Parathyroid adenoma (tissue), 2 donors: ENCODE measurements around the gene MUC6.

Experiments
- H2AFZ ChIP-seq: fragments of 300-600 bp; sonication (generic); one replicate; pipeline ENCODE4 v1.7.0; 2017; ENCODE audit warnings: antibody characterized with exemption, mild to moderate bottlenecking
- H3K27ac ChIP-seq: fragments of 300-600 bp; sonication (generic); one replicate; pipeline ENCODE4 v1.7.0; 2017
- H3K27me3 ChIP-seq: fragments of 300-600 bp; sonication (generic); one replicate; pipeline ENCODE4 v1.7.0; 2017; ENCODE audit warnings: low read length; ENCODE audit not compliant: control insufficient read depth, insufficient read depth
- H3K36me3 ChIP-seq: fragments of 300-600 bp; sonication (generic); one replicate; pipeline ENCODE4 v1.7.0; 2017; ENCODE audit warnings: low read length; ENCODE audit not compliant: control insufficient read depth, insufficient read depth
- H3K4me1 ChIP-seq: fragments of 300-600 bp; sonication (generic); one replicate; pipeline ENCODE4 v1.7.0; 2017; ENCODE audit warnings: control low read depth
- H3K4me2 ChIP-seq: fragments of 300-600 bp; sonication (generic); one replicate; pipeline ENCODE4 v1.7.0; 2017; ENCODE audit warnings: low read length
- H3K4me3 ChIP-seq: fragments of 300-600 bp; sonication (generic); one replicate; pipeline ENCODE4 v1.7.0; 2017; ENCODE audit warnings: low read depth, low read length
- H3K79me2 ChIP-seq: fragments of 300-600 bp; sonication (generic); one replicate; pipeline ENCODE4 v1.7.0; 2017; ENCODE audit warnings: control low read depth
- H3K9ac ChIP-seq: fragments of 300-600 bp; sonication (generic); one replicate; pipeline ENCODE4 v1.7.0; 2017; ENCODE audit warnings: mild to moderate bottlenecking
- H3K9me3 ChIP-seq: fragments of 300-600 bp; sonication (generic); one replicate; pipeline ENCODE4 v1.7.0; 2017; ENCODE audit warnings: low read length; ENCODE audit not compliant: control insufficient read depth
- TF ChIP-seq, protein P1 (sequence below): fragments of 300-600 bp; sonication (generic); IDR thresholded peaks from one replicate; pipeline ENCODE4 v1.7.0; 2017; ENCODE audit warnings: antibody characterized with exemption, mild to moderate bottlenecking
- donor health status: primary hyperparathyroidism.

The MUC6 gene

DNA sequence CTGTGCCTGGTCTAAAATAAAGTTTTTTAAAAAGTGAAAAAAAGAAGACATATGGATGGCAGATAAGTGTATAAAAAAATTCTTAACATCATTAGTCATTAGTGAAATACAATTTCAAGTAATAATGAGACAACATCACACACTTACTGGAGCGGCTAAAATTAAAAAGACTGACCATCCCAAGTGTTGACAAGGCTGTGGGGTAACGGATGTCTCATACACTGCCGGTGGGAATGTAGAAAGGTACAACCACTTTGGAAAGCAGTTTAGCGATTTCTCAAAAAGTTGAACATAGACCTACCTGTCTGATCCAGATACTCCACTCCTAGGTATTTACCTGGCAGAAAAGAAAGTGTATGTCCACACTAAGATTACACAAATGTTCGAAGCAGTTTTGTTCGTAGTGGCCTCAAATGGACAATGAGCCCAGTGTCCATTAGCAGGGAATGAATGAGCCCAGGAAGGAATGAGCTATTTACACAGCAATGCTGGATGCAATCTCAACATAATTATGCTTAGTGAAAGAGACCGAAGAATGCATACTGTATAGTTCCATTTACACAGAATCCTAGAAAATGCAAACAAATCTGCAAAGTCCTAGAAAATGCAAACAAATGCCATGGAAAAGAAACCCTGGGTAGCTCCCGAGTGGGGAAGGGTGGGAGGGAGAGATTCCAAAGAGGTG lies 31.4 kb upstream of the MUC6 start:
- H3K27me3 ChIP-seq: no peaks in the 10 kb centered on the region
- H3K4me3 ChIP-seq: no peak overlapping the region

DNA sequence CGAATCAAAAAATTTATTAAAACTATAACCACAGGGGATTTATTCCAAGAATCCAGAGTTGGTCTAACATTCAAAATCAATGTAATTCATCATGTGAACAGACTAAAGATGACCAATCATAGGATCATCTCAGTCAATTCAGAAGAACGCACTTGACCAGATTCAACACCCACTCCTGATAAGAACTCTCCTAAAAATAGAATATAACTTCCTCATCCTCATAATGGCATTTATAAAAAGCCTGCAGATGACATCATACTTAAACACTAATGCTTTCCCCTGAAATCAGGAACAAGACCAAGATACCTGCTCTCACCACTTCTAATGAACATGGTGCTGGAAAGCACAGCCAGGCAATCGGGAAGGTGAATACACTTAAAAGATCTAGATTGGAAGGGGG lies 27.6 kb upstream of the MUC6 start:
- no peaks in the 10 kb centered on the region for H3K36me3 ChIP-seq
- no peak overlapping the region for H3K4me2 ChIP-seq
- H3K9ac ChIP-seq: no peak overlapping the region
- H3K9me3 ChIP-seq: no peaks in the 10 kb centered on the region
- H3K27ac ChIP-seq: no peak overlapping the region
- H3K27me3 ChIP-seq: no peaks in the 10 kb centered on the region
- no peaks in the 10 kb centered on the region for H3K4me1 ChIP-seq
- TF ChIP-seq, protein P1, sequence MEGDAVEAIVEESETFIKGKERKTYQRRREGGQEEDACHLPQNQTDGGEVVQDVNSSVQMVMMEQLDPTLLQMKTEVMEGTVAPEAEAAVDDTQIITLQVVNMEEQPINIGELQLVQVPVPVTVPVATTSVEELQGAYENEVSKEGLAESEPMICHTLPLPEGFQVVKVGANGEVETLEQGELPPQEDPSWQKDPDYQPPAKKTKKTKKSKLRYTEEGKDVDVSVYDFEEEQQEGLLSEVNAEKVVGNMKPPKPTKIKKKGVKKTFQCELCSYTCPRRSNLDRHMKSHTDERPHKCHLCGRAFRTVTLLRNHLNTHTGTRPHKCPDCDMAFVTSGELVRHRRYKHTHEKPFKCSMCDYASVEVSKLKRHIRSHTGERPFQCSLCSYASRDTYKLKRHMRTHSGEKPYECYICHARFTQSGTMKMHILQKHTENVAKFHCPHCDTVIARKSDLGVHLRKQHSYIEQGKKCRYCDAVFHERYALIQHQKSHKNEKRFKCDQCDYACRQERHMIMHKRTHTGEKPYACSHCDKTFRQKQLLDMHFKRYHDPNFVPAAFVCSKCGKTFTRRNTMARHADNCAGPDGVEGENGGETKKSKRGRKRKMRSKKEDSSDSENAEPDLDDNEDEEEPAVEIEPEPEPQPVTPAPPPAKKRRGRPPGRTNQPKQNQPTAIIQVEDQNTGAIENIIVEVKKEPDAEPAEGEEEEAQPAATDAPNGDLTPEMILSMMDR: no peak
- H3K4me3 ChIP-seq: no peak overlapping the region
- no peaks in the 10 kb centered on the region for H3K79me2 ChIP-seq
- no peak overlapping the region for H2AFZ ChIP-seq

More for the DNA sequence above, 31.4 kb upstream of the MUC6 start:
- no peaks in the 10 kb centered on the region for H3K79me2 ChIP-seq
- H3K9ac ChIP-seq: no peak overlapping the region
- no peak overlapping the region for H3K4me2 ChIP-seq
- no peaks in the 10 kb centered on the region for H3K4me1 ChIP-seq
- TF ChIP-seq, protein P1: no peak
- H3K36me3 ChIP-seq: no peaks in the 10 kb centered on the region
- no peak overlapping the region for H2AFZ ChIP-seq
- H3K9me3 ChIP-seq: no peaks in the 10 kb centered on the region
- no peak overlapping the region for H3K27ac ChIP-seq

DNA sequence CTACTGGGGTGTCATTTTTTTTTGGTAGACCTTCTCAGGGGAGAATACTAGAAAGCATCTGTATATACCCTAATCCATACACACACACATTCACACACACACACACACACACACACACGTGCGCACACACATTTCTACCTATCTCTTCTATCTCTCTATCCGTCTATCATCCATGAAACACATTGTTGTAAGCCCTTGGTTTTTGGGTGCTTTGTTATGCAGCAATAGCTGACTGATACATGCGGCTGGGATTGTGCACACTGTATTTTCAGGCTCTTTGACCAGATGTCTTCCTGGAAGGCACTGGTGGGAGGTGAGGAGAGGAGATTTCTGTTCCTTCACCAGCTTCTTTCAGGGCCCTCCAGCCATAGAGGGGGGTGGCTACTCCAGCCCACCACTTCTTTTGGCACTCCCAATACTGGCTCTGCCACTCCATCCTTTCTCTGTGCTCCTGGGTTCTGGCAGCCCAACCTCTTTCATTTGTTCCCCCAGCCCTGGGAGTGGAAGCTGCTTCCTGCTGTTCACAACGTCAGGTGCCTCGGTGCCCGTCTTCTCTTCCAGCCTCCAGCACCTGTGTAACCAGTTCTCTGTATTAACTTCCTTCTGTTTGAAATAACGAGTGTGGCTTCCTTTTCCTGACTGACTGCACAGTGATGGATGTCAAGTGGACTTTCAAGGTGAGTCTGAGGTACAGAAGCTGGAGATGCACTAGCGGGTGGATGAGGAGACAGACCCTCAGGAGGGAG lies 25.7 kb upstream of the MUC6 start:
- Histone ChIP-seq H3K27me3 (no peaks in the 10 kb centered on the region), H3K4me3 (no peak overlapping the region), H3K79me2 (no peaks in the 10 kb centered on the region), H3K27ac (no peak overlapping the region), H3K9ac (no peak overlapping the region), H2AFZ (no peak overlapping the region), H3K4me2 (no peak overlapping the region), H3K36me3 (no peaks in the 10 kb centered on the region), H3K9me3 (no peaks in the 10 kb centered on the region), H3K4me1 (no peaks in the 10 kb centered on the region)
- TF ChIP-seq, protein P1: no peak

DNA sequence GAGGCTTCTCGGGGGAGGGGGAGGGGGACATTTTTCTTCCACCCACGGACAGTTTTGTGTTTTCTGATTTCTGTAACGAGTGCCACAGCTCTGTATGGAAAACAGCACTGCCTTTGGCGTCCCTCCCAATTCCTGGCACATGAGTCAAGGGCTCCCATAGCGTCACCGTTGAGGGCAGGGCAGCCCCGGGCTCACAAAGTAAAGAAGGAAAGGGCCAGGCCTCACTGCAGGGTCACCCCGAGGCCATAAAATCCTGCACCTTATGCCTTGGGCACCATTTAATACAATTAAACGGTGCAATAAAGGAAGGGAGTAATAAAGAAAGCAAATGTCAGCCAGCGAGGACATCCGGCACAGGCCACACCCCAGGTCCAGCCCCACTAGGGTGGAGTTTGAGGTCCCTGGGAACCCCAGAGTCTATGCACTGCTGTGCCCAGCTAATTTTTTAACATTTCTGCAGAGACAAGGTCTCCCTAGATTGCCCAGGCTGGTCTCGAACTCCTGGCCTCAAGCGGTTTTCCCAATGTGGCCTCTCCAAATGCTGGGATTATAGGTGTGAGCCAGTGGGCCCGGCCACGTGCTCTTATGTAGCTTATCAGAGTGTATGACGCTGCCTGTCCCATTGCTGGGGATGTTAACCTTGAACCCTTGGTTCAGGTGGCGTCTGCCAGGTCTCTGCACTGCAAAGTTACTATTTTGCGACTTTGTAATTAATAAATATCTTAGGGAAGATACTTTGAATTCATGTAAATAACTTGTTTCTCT lies 24.5 kb upstream of the MUC6 start:
- no peaks in the 10 kb centered on the region for H3K79me2 ChIP-seq
- H3K4me2 ChIP-seq: no peak overlapping the region
- H3K9me3 ChIP-seq: no peaks in the 10 kb centered on the region
- H3K27me3 ChIP-seq: no peaks in the 10 kb centered on the region
- no peaks in the 10 kb centered on the region for H3K36me3 ChIP-seq
- no peaks in the 10 kb centered on the region for H3K4me1 ChIP-seq
- TF ChIP-seq, protein P1: no peak
- H2AFZ ChIP-seq: no peak overlapping the region
- H3K27ac ChIP-seq: no peak overlapping the region
- no peak overlapping the region for H3K4me3 ChIP-seq
- H3K9ac ChIP-seq: no peak overlapping the region
